HCT116 (cell line): ENCODE data around the gene PI16. TPM values are rescaled to one million over a fixed set of nuclear protein-coding genes. Genes with fewer than 3 reads are reported as not detected.
A peak's percentile ranks its signal among the peaks of the same experiment; 100 is the strongest.

Experiments
- ATAC-seq: fragments of 200-7000 bp; cut with Tn5 transposase; 2 replicates; pipeline ENCODE4 v1.9.1; 2020; ENCODE audit warnings: mild to moderate bottlenecking, moderate library complexity
- BruUV-seq: library from RNA; stranded (reverse); fragments of 400-500 nt; replicated peaks from 2 replicates; lab custom pipeline; 2021; lab: Mats Ljungman, UMichigan
- CTCF ChIA-PET: fragments of 300-600 bp; sonication (Branson Sonifier 250); formaldehyde crosslinking; loops from one replicate; lab custom pipeline; 2021; ENCODE audit warnings: antibody characterized with exemption; lab: Charles Lee
- POLR2A ChIA-PET: fragments of 300-600, 350-600 bp; sonication (Branson Sonifier 250); formaldehyde crosslinking; loops from one replicate; lab custom pipeline; 2021; ENCODE audit warnings: antibody characterized with exemption; lab: Charles Lee
- RAD21 ChIA-PET, 2 experiments: fragments of 300-600 bp; sonication (Branson Sonifier 250); formaldehyde crosslinking; loops; one replicate each; lab custom pipeline; 2023; ENCODE audit warnings: low total read pairs in 2 of 2; ENCODE audit not compliant: uncharacterized antibody in 2 of 2, unreplicated experiment in 2 of 2, low non-redundant PET in 1 of 2; lab: Charles Lee
- DNase-seq: peaks from one replicate; pipeline ENCODE4 v3.0.0-alpha.2; 2010; ENCODE audit warnings: low read depth, low spot score
- H2AFZ ChIP-seq: fragments of 200-600 bp; shearing (Covaris generic), sonication (generic); 2 replicates; pipeline ENCODE4 v1.6.1; 2017; ENCODE audit warnings: low read depth, mixed run types, mixed read lengths, antibody characterized with exemption, low read length; ENCODE audit not compliant: poor library complexity, severe bottlenecking
- H3K27ac ChIP-seq: 2 replicates; pipeline ENCODE4 v1.5.1; 2012; ENCODE audit warnings: low read depth, low read length
- H3K27me3 ChIP-seq: fragments of 200-600 bp; sonication (generic); 2 replicates; pipeline ENCODE4 v1.6.1; 2016; ENCODE audit warnings: mixed run types, low read length, mixed read lengths; ENCODE audit not compliant: insufficient read depth
- H3K36me3 ChIP-seq, 2 experiments: fragments of 200-500 bp in 1 of 2; fragments of 200-600 bp in 1 of 2; sonication (Bioruptor generic) in 1 of 2; sonication (generic) in 1 of 2; 2 replicates each; pipeline versions ENCODE4 v1.5.1 to v1.6.1; 2014 to 2016; ENCODE audit warnings: low read length in 2 of 2, inconsistent platforms in 1 of 2, mixed read lengths in 1 of 2, mixed run types in 1 of 2; ENCODE audit not compliant: insufficient read depth in 2 of 2, control insufficient read depth in 1 of 2
- H3K4me1 ChIP-seq, 2 experiments: fragments of 200-600 bp in 1 of 2; sonication (generic) in 1 of 2; 2 replicates each; pipeline versions ENCODE4 v1.5.1 to v1.6.1; 2012 to 2017; ENCODE audit warnings: low read length in 2 of 2, inconsistent platforms in 1 of 2, mild to moderate bottlenecking in 1 of 2, mixed read lengths in 1 of 2, mixed run types in 1 of 2, moderate library complexity in 1 of 2; ENCODE audit not compliant: insufficient read depth in 2 of 2, control insufficient read depth in 1 of 2
- H3K4me2 ChIP-seq: fragments of 200-600 bp; sonication (generic); 2 replicates; pipeline ENCODE4 v1.6.1; 2017; ENCODE audit warnings: mixed run types, low read length, mixed read lengths
- H3K4me3 ChIP-seq, 2 experiments: fragments of 200-600 bp in 1 of 2; sonication (generic) in 1 of 2; replicated peaks in 1 of 2; 2 replicates each; pipeline ENCODE4 v1.5.1; 2011 to 2016; ENCODE audit warnings: low read length in 2 of 2, control low read depth in 1 of 2, low read depth in 1 of 2, mild to moderate bottlenecking in 1 of 2, mixed read lengths in 1 of 2, mixed run types in 1 of 2
- H3K79me2 ChIP-seq: fragments of 200-600 bp; sonication (generic); 2 replicates; pipeline ENCODE4 v1.6.1; 2017; ENCODE audit warnings: mild to moderate bottlenecking, mixed run types, low read length, moderate library complexity, mixed read lengths; ENCODE audit not compliant: insufficient read depth
- H3K9ac ChIP-seq: fragments of 200-600 bp; sonication (generic); 2 replicates; pipeline ENCODE4 v1.6.1; 2016; ENCODE audit warnings: low read length, mixed read lengths
- H3K9me2 ChIP-seq: fragments of 200-600 bp; sonication (generic), shearing (Covaris generic); 2 replicates; pipeline ENCODE4 v1.6.1; 2017; ENCODE audit warnings: mixed run types, mild to moderate bottlenecking, moderate library complexity; ENCODE audit not compliant: insufficient read depth
- H3K9me3 ChIP-seq, 2 experiments: fragments of 200-500 bp in 1 of 2; fragments of 200-600 bp in 1 of 2; sonication (Bioruptor generic) in 1 of 2; sonication (generic) in 1 of 2; 2 replicates each; pipeline ENCODE4 v1.6.1; 2014 to 2017; ENCODE audit warnings: low read length in 2 of 2, mixed read lengths in 2 of 2, inconsistent platforms in 1 of 2, low read depth in 1 of 2, mild to moderate bottlenecking in 1 of 2, mixed run types in 1 of 2, moderate library complexity in 1 of 2; ENCODE audit not compliant: control insufficient read depth in 1 of 2, insufficient read depth in 1 of 2
- H4K20me1 ChIP-seq: fragments of 200-600 bp; sonication (generic), shearing (Covaris generic); 2 replicates; pipeline ENCODE4 v1.6.1; 2017; ENCODE audit warnings: mixed run types, mild to moderate bottlenecking, moderate library complexity; ENCODE audit not compliant: insufficient read depth
- CBX3 ChIP-seq: IDR thresholded peaks from 2 replicates; pipeline ENCODE4 v1.6.1; 2012; ENCODE audit warnings: low read depth
- CTCF ChIP-seq, 3 experiments: fragments of 200-600 bp in 1 of 3; sonication (generic) in 1 of 3; IDR thresholded peaks in 2 of 3; conservative IDR thresholded peaks in 1 of 3; 2 replicates each; pipeline ENCODE4 v1.5.1; 2012 to 2017; ENCODE audit warnings: low read depth in 2 of 3, low read length in 2 of 3, antibody characterized with exemption in 1 of 3, borderline replicate concordance in 1 of 3, control low read depth in 1 of 3, mild to moderate bottlenecking in 1 of 3, mixed read lengths in 1 of 3, mixed run types in 1 of 3, moderate library complexity in 1 of 3; ENCODE audit not compliant: insufficient read depth in 1 of 3
- EGR1 ChIP-seq: IDR thresholded peaks from 2 replicates; pipeline ENCODE4 v1.6.1; 2012; ENCODE audit warnings: low read depth
- ELF1 ChIP-seq: IDR thresholded peaks from 2 replicates; pipeline ENCODE4 v1.6.1; 2012; ENCODE audit warnings: low read depth, borderline replicate concordance
- EZH2phosphoT487 ChIP-seq: fragments of 200-600 bp; IDR thresholded peaks from 2 replicates; pipeline ENCODE4 v1.6.1; 2018; ENCODE audit warnings: antibody characterized with exemption, borderline replicate concordance
- FOSL1 ChIP-seq: IDR thresholded peaks from 2 replicates; pipeline ENCODE4 v1.6.1; 2012; ENCODE audit warnings: low read depth
- POLR2A ChIP-seq: IDR thresholded peaks from 2 replicates; pipeline ENCODE4 v1.7.0; 2011; ENCODE audit warnings: borderline replicate concordance; ENCODE audit not compliant: insufficient read depth, insufficient read length; ENCODE audit errors: extremely low read depth
- RAD21 ChIP-seq: IDR thresholded peaks from 2 replicates; pipeline ENCODE4 v1.6.1; 2012; ENCODE audit warnings: low read depth, mild to moderate bottlenecking
- TCF7L2 ChIP-seq: IDR thresholded peaks from 2 replicates; pipeline ENCODE4 v1.7.0; 2011; ENCODE audit warnings: borderline replicate concordance, inconsistent platforms; ENCODE audit not compliant: insufficient read depth, insufficient read length; ENCODE audit errors: extremely low read depth
- ZFX ChIP-seq: fragments of 450-650 bp; IDR thresholded peaks from 2 replicates; pipeline ENCODE4 v1.6.1; 2017
- intact Hi-C: fragments of 100-400 bp; cut with micrococcal nuclease; formaldehyde crosslinking; loops from 2 replicates; pipeline ENCODE4 v1.10.0; 2022
- total RNA-seq: library from RNA; stranded (reverse); gene quantifications from one replicate; pipeline ENCODE4 v1.2.1, GENCODE V29; 2021; ENCODE audit not compliant: unreplicated experiment
- TF ChIP-seq, protein P1 (sequence below): IDR thresholded peaks from 2 replicates; pipeline ENCODE4 v1.6.1; 2012; ENCODE audit warnings: low read depth
- TF ChIP-seq, protein P2 (sequence below): IDR thresholded peaks from 2 replicates; pipeline ENCODE4 v1.6.1; 2011; ENCODE audit warnings: mild to moderate bottlenecking, low read length, moderate library complexity; ENCODE audit not compliant: insufficient replicate concordance; ENCODE audit errors: extremely low read depth

Gene PI16
- total RNA-seq, 1 experiment from 2014 or later = 0.59 TPM

GRCh38 chr6:36946526-36946925 is 8.0 kb upstream of the PI16 start:
- ChIA-PET CTCF (no interaction called here), POLR2A (no interaction called here), RAD21 (no interaction called here)
- intact Hi-C loops = no loop called here
- H3K27ac ChIP-seq = no peak overlapping the region
- no TSS peak for BruUV-seq
- TF ChIP-seq ZFX = no peak
- no peak for TF ChIP-seq EGR1
- no peak for TF ChIP-seq CTCF (IDR thresholded peaks at IDR 0.05 in 2 of 3, conservative IDR thresholded peaks at IDR 0.05 in 1 of 3; ENCODE audit: borderline replicate concordance in 1 of 3, insufficient read depth in 1 of 3, low read depth in 2 of 3, low read length in 2 of 3)
- TF ChIP-seq TCF7L2 = no peak
- TF ChIP-seq EZH2phosphoT487 = no peak
- TF ChIP-seq CBX3 = no peak
- H3K9ac ChIP-seq = no peak overlapping the region
- no peaks in the 10 kb centered on the region for H4K20me1 ChIP-seq
- DNase-seq (no peak), ATAC-seq (no peak)
- H3K79me2 ChIP-seq = no peaks in the 10 kb centered on the region
- peaks cover 4 to 39% of the 10 kb centered on the region in 2 experiments; a peak in 3 of 4 replicates for H3K4me1 ChIP-seq
- no peak overlapping the region for H2AFZ ChIP-seq
- H3K27me3 ChIP-seq = no peaks in the 10 kb centered on the region
- H3K36me3 ChIP-seq = no peaks in the 10 kb centered on the region
- no peaks in the 10 kb centered on the region for H3K9me3 ChIP-seq
- no peaks in the 10 kb centered on the region for H3K9me2 ChIP-seq
- H3K4me3 ChIP-seq = no peak overlapping the region
- no peak overlapping the region for H3K4me2 ChIP-seq

DNA sequence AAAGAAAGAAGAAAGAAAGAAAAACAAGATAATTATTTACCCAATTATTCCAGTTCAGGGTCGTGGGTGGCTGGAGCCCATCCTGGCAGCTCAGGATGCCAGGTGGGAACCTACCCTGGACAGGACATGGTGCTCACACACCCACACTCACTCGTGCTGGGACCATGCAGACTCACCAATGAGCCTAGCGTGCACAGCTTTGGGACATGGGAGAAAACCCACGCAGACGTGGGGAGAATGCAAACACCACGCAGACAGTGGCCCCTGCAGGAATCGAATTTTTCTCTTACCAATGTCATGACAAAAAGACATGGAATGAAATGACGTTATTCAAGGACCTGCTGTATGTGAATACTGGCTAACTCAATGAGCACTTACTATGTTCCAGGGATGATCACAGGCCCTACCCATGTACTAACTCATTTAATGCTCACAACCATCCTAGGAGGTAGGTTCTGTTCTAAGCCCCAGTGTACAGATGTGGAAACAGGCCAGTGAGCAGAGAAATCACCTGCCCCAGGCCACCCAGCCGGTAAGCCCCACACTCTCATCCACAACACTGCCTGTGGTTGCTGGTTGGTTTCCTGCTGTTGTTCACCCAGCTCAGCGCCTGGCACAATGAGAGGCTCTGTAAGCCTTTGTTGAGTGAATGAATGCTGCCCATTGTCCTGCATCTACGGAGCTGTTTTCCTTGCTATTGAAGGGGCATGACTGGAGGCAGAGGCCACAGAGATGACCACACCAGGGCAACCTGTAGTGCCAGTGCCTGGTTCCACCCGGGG is 6.8 kb upstream of the PI16 start:
- intact Hi-C loops = no loop called here
- DNase-seq (peak; percentile 39), ATAC-seq (peak; percentile 78)
- peak overlapping the region; percentile 16 for H2AFZ ChIP-seq
- no TSS peak for BruUV-seq
- H3K9ac ChIP-seq = no peak overlapping the region
- peak overlapping the region; percentile 26; the same call in 1 of the 2 replicates for H3K4me2 ChIP-seq
- H3K9me3 ChIP-seq = no peaks in the 10 kb centered on the region
- RAD21 ChIA-PET = no interaction called here
- POLR2A ChIA-PET = no interaction called here
- H3K36me3 ChIP-seq = no peaks in the 10 kb centered on the region
- no peaks in the 10 kb centered on the region for H3K9me2 ChIP-seq
- CTCF ChIA-PET = no interaction called here
- H3K4me1 ChIP-seq = peaks cover 4 to 51% of the 10 kb centered on the region in 2 experiments; a peak in 3 of 4 replicates
- no peak overlapping the region for H3K27ac ChIP-seq
- no peaks in the 10 kb centered on the region for H3K27me3 ChIP-seq
- H4K20me1 ChIP-seq = no peaks in the 10 kb centered on the region
- no peak overlapping the region for H3K4me3 ChIP-seq
- no peaks in the 10 kb centered on the region for H3K79me2 ChIP-seq
- no peak for TF ChIP-seq RAD21
- TF ChIP-seq ELF1 = no peak
- no peak for TF ChIP-seq FOSL1
- no peak for TF ChIP-seq POLR2A
- TF ChIP-seq, protein P1, sequence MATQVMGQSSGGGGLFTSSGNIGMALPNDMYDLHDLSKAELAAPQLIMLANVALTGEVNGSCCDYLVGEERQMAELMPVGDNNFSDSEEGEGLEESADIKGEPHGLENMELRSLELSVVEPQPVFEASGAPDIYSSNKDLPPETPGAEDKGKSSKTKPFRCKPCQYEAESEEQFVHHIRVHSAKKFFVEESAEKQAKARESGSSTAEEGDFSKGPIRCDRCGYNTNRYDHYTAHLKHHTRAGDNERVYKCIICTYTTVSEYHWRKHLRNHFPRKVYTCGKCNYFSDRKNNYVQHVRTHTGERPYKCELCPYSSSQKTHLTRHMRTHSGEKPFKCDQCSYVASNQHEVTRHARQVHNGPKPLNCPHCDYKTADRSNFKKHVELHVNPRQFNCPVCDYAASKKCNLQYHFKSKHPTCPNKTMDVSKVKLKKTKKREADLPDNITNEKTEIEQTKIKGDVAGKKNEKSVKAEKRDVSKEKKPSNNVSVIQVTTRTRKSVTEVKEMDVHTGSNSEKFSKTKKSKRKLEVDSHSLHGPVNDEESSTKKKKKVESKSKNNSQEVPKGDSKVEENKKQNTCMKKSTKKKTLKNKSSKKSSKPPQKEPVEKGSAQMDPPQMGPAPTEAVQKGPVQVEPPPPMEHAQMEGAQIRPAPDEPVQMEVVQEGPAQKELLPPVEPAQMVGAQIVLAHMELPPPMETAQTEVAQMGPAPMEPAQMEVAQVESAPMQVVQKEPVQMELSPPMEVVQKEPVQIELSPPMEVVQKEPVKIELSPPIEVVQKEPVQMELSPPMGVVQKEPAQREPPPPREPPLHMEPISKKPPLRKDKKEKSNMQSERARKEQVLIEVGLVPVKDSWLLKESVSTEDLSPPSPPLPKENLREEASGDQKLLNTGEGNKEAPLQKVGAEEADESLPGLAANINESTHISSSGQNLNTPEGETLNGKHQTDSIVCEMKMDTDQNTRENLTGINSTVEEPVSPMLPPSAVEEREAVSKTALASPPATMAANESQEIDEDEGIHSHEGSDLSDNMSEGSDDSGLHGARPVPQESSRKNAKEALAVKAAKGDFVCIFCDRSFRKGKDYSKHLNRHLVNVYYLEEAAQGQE = no peak
- TF ChIP-seq, protein P2, sequence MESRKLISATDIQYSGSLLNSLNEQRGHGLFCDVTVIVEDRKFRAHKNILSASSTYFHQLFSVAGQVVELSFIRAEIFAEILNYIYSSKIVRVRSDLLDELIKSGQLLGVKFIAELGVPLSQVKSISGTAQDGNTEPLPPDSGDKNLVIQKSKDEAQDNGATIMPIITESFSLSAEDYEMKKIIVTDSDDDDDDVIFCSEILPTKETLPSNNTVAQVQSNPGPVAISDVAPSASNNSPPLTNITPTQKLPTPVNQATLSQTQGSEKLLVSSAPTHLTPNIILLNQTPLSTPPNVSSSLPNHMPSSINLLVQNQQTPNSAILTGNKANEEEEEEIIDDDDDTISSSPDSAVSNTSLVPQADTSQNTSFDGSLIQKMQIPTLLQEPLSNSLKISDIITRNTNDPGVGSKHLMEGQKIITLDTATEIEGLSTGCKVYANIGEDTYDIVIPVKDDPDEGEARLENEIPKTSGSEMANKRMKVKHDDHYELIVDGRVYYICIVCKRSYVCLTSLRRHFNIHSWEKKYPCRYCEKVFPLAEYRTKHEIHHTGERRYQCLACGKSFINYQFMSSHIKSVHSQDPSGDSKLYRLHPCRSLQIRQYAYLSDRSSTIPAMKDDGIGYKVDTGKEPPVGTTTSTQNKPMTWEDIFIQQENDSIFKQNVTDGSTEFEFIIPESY = no peak
